GM12878 (cell line): ENCODE results near the gene NRG3. TPM values are rescaled to one million over a fixed set of nuclear protein-coding genes. Genes with fewer than 3 reads are reported as not detected.

Experiments
- ATAC-seq: fragments of 200-7000 bp; cut with Tn5 transposase; 3 replicates; pipeline ENCODE4 v1.9.1; 2020; ENCODE audit warnings: mild to moderate bottlenecking, moderate library complexity
- BruUV-seq: library from RNA; stranded (reverse); fragments of 400-500 nt; replicated peaks from 2 replicates; lab custom pipeline; 2021; lab: Mats Ljungman, UMichigan
- CTCF ChIA-PET: fragments of 300-600 bp; sonication (Branson Sonifier 250); formaldehyde crosslinking; extraction: SDS; loops from one replicate; lab custom pipeline; 2021; ENCODE audit warnings: inconsistent platforms; lab: Yijun Ruan, JAX
- POLR2A ChIA-PET: fragments of 350-600 bp; formaldehyde crosslinking; extraction: SDS; loops from one replicate; lab custom pipeline; 2021; ENCODE audit warnings: inconsistent platforms; lab: Charles Lee
- RAD21 ChIA-PET: fragments of 300-600 bp; sonication (Branson Sonifier 250); formaldehyde crosslinking; loops from one replicate; lab custom pipeline; 2023; ENCODE audit warnings: antibody characterized with exemption; ENCODE audit not compliant: unreplicated experiment; lab: Charles Lee
- SMC1A ChIA-PET: fragments of 300-600 bp; sonication (Branson Sonifier 250); formaldehyde crosslinking; loops from one replicate; lab custom pipeline; 2023; ENCODE audit not compliant: unreplicated experiment, uncharacterized antibody; lab: Charles Lee
- DNase-seq: peaks from one replicate; pipeline ENCODE4 v3.0.0-alpha.2; 2011; ENCODE audit warnings: low read depth, low spot score
- FAIRE-seq: peaks from 3 replicates; lab custom pipeline; 2011; peaks lifted over from hg19 to GRCh38; lab: Jason Lieb, UNC
- H2AFZ ChIP-seq: 2 replicates; pipeline ENCODE4 v1.6.0; 2011; ENCODE audit warnings: low read depth, low read length, control low read depth; ENCODE audit not compliant: control insufficient read depth
- H3K27ac ChIP-seq: 2 replicates; pipeline ENCODE4 v1.5.1; 2011; ENCODE audit warnings: control low read depth; ENCODE audit not compliant: control insufficient read depth, insufficient read depth
- H3K27me3 ChIP-seq, 2 experiments: replicated peaks in 1 of 2; 2 replicates each; pipeline versions ENCODE4 v1.6.0 to v1.6.1; 2011; ENCODE audit warnings: low read length in 1 of 2; ENCODE audit not compliant: control insufficient read depth in 2 of 2, insufficient read depth in 2 of 2
- H3K36me3 ChIP-seq, 2 experiments: 2 replicates each; pipeline ENCODE4 v1.5.1; 2011; ENCODE audit warnings: low read length in 1 of 2; ENCODE audit not compliant: control insufficient read depth in 2 of 2, insufficient read depth in 2 of 2
- H3K4me1 ChIP-seq: 2 replicates; pipeline ENCODE4 v1.6.1; 2011; ENCODE audit warnings: mild to moderate bottlenecking, low read length, moderate library complexity, mixed read lengths; ENCODE audit not compliant: control insufficient read depth, insufficient read depth
- H3K4me2 ChIP-seq: 2 replicates; pipeline ENCODE4 v1.6.0; 2011; ENCODE audit warnings: control low read depth; ENCODE audit not compliant: control insufficient read depth, insufficient read depth
- H3K4me3 ChIP-seq: fragments of 200-600 bp; sonication (generic); 2 replicates; pipeline ENCODE4 v1.5.1; 2016
- H3K79me2 ChIP-seq: 2 replicates; pipeline ENCODE4 v1.6.0; 2011; ENCODE audit warnings: low read length; ENCODE audit not compliant: control insufficient read depth, insufficient read depth
- H3K9ac ChIP-seq: 2 replicates; pipeline ENCODE4 v1.8.0; 2011; ENCODE audit warnings: low read length, control low read depth, mixed read lengths; ENCODE audit not compliant: control insufficient read depth, insufficient read depth
- H3K9me3 ChIP-seq: replicated peaks from 3 replicates; pipeline ENCODE4 v1.5.1; 2011; ENCODE audit warnings: mild to moderate bottlenecking, low read length; ENCODE audit not compliant: control insufficient read depth, insufficient read depth
- H4K20me1 ChIP-seq: 2 replicates; pipeline ENCODE4 v1.6.0; 2011; ENCODE audit not compliant: control insufficient read depth, insufficient read depth
- ATF3 ChIP-seq: IDR thresholded peaks from 2 replicates; pipeline ENCODE4 v1.6.1; 2011; ENCODE audit warnings: low read depth, mild to moderate bottlenecking, low read length, moderate library complexity, borderline replicate concordance; ENCODE audit errors: extremely low read depth
- CHD2 ChIP-seq: IDR thresholded peaks from 2 replicates; pipeline ENCODE4 v1.6.1; 2011; ENCODE audit warnings: low read depth, low read length, improper control_type of control experiment, borderline replicate concordance
- E2F4 ChIP-seq: IDR thresholded peaks from 2 replicates; pipeline ENCODE4 v1.6.1; 2012; ENCODE audit warnings: low read depth, low read length, improper control_type of control experiment
- EGR1 ChIP-seq, 2 experiments: IDR thresholded peaks; 1 replicate in 1 of 2; 2 replicates in 1 of 2; pipeline ENCODE4 v1.6.1; 2011 to 2012; ENCODE audit warnings: low read depth in 2 of 2, low read length in 2 of 2, borderline replicate concordance in 1 of 2, mild to moderate bottlenecking in 1 of 2, moderate library complexity in 1 of 2
- HDGF ChIP-seq: fragments of 450-650 bp; IDR thresholded peaks from 2 replicates; pipeline ENCODE4 v1.6.1; 2016; ENCODE audit warnings: antibody characterized with exemption
- IRF4 ChIP-seq: IDR thresholded peaks from 2 replicates; pipeline ENCODE4 v1.6.1; 2011; ENCODE audit warnings: low read depth, low read length
- JUND ChIP-seq: IDR thresholded peaks from 2 replicates; pipeline ENCODE4 v1.6.1; 2012; ENCODE audit warnings: low read depth, mild to moderate bottlenecking, low read length, improper control_type of control experiment, moderate library complexity
- MEF2A ChIP-seq: IDR thresholded peaks from 2 replicates; pipeline ENCODE4 v1.6.1; 2011; ENCODE audit warnings: low read depth, mild to moderate bottlenecking, low read length, moderate library complexity; ENCODE audit not compliant: insufficient read depth
- NBN ChIP-seq: fragments of 450-650 bp; IDR thresholded peaks from 2 replicates; pipeline ENCODE4 v1.6.1; 2016
- NKRF ChIP-seq: fragments of 450-650 bp; conservative IDR thresholded peaks from 2 replicates; pipeline ENCODE4 v1.6.1; 2017; ENCODE audit warnings: mild to moderate bottlenecking, moderate library complexity
- PBX3 ChIP-seq: IDR thresholded peaks from 2 replicates; pipeline ENCODE4 v1.6.1; 2011; ENCODE audit warnings: mild to moderate bottlenecking, low read depth, low read length, moderate library complexity; ENCODE audit not compliant: insufficient replicate concordance
- PML ChIP-seq: IDR thresholded peaks from 2 replicates; pipeline ENCODE4 v1.6.1; 2012; ENCODE audit warnings: low read length, inconsistent platforms
- SMARCA5 ChIP-seq: fragments of 450-650 bp; IDR thresholded peaks from 2 replicates; pipeline ENCODE4 v1.6.1; 2017; ENCODE audit warnings: mild to moderate bottlenecking
- SUZ12 ChIP-seq: fragments of 200-600 bp; sonication (generic); IDR thresholded peaks from one replicate; pipeline ENCODE4 v1.6.1; 2018; ENCODE audit warnings: antibody characterized with exemption, mild to moderate bottlenecking; ENCODE audit not compliant: unreplicated experiment
- ZBTB33 ChIP-seq: fragments of 450-650 bp; IDR thresholded peaks from 2 replicates; pipeline ENCODE4 v1.6.1; 2017; ENCODE audit warnings: mild to moderate bottlenecking
- ZNF207 ChIP-seq: fragments of 450-650 bp; IDR thresholded peaks from 2 replicates; pipeline ENCODE4 v1.6.1; 2014; ENCODE audit warnings: antibody characterized with exemption, mild to moderate bottlenecking, borderline replicate concordance
- ZSCAN29 ChIP-seq: fragments of 450-650 bp; IDR thresholded peaks from 2 replicates; pipeline ENCODE4 v1.6.1; 2017; ENCODE audit warnings: mild to moderate bottlenecking, moderate library complexity
- WGBS: methylation state at CpG from one replicate; pipeline ENCODE4 v1.1.6; 2016; ENCODE audit warnings: low lambda C conversion rate; ENCODE audit not compliant: insufficient replicate concordance, insufficient coverage; ENCODE audit errors: missing lambda C conversion rate; 5-methylcytosine and 5-hydroxymethylcytosine counted together
- in situ Hi-C: fragments of 300-500 bp; cut with MboI; formaldehyde crosslinking; loops from 9 replicates; pipeline ENCODE4 v1.14.3; 2018; ENCODE audit warnings: mixed read lengths
- intact Hi-C: fragments of 100-400 bp; cut with micrococcal nuclease; formaldehyde crosslinking; loops from one replicate; pipeline ENCODE4 v1.14.2; 2022; ENCODE audit not compliant: unreplicated experiment
- polyA plus RNA-seq, 11 experiments: library from polyadenylated mRNA; depleted of rRNA in 4 of 11; unstranded in 6 of 11; stranded (reverse) in 5 of 11; fragments of >200 nt; fragmentation: Nextera tagmentation in 4 of 11; fragmentation: Illumina TruSeq in 1 of 11; extraction: Ambion mirVana in 4 of 11; extraction: Trizol in 1 of 11; gene quantifications; 1 replicate in 1 of 11; 2 replicates in 10 of 11; pipeline versions ENCODE4 v1.2.1 to v1.2.3, GENCODE V29; 2011 to 2016; ENCODE audit warnings: inconsistent platforms in 2 of 11, missing spikeins in 2 of 11, low read depth in 1 of 11
- total RNA-seq, 4 experiments: library from RNA; depleted of rRNA in 3 of 4; stranded (reverse); fragments of >200 nt in 3 of 4; fragmentation: Illumina TruSeq in 1 of 4; extraction: Trizol in 1 of 4; gene quantifications; 2 replicates each; pipeline versions ENCODE4 v1.2.1 to v1.2.3, GENCODE V29; 2013 to 2021

NRG3 gene
- total and polyA plus RNA-seq, 10 of the 15 experiments (the other 5 are each of a cell fraction or from before 2014, with no cell fraction given): 0.03 to 0.41 (median 0.17) TPM; not detected in 3

GRCh38 chr10:82240408-82240807, 365.4 kb downstream of the NRG3 start:
- ATAC-seq (no peak), FAIRE-seq (no peak), DNase-seq (no peak)
- H3K9ac ChIP-seq: no peak overlapping the region
- no peaks in the 10 kb centered on the region for H3K4me1 ChIP-seq
- 12% methylated on average over 3 of the region's 3 CpGs for WGBS
- H3K27ac ChIP-seq: no peak overlapping the region
- H3K27me3 ChIP-seq: no peaks in the 10 kb centered on the region; a peak in 2 of 4 replicates
- no peaks in the 10 kb centered on the region for H3K9me3 ChIP-seq
- no peaks in the 10 kb centered on the region for H3K36me3 ChIP-seq
- no peaks in the 10 kb centered on the region for H3K79me2 ChIP-seq
- no peaks in the 10 kb centered on the region for H4K20me1 ChIP-seq
- no peak overlapping the region for H2AFZ ChIP-seq
- ChIA-PET RAD21 (no interaction called here), CTCF (no interaction called here), POLR2A (no interaction called here), SMC1A (no interaction called here)
- intact Hi-C loops (no loop called here), in situ Hi-C loops (no loop called here)
- no peak overlapping the region for H3K4me3 ChIP-seq
- H3K4me2 ChIP-seq: no peak overlapping the region
- no TSS peak for BruUV-seq
- no peak for TF ChIP-seq HDGF
- TF ChIP-seq MEF2A: no peak
- no peak for TF ChIP-seq EGR1 (IDR thresholded peaks at IDR 0.05; ENCODE audit: borderline replicate concordance in 1 of 2, low read depth in 2 of 2, low read length in 2 of 2)
- TF ChIP-seq SMARCA5: no peak
- TF ChIP-seq JUND: no peak
- TF ChIP-seq NBN: no peak
- TF ChIP-seq IRF4: no peak
- no peak for TF ChIP-seq PBX3
- TF ChIP-seq ZNF207: no peak
- TF ChIP-seq SUZ12: no peak
- no peak for TF ChIP-seq ZBTB33
- no peak for TF ChIP-seq E2F4
- no peak for TF ChIP-seq ZSCAN29
- no peak for TF ChIP-seq NKRF
- no peak for TF ChIP-seq PML
- TF ChIP-seq CHD2: no peak
- TF ChIP-seq ATF3: no peak
